ENCODE results near the gene TMC8. TPM values are rescaled to one million over a fixed set of nuclear protein-coding genes. Genes with fewer than 3 reads are reported as not detected.
A peak's percentile ranks its signal among the peaks of the same experiment; 100 is the strongest.

TMC8 gene
- total and polyA plus RNA-seq, 2 experiments from 2014 or later, result 1.2 to 1.3 TPM

- Histone ChIP-seq H3K4me3 (peak overlapping the region; percentile 63), H3K27ac (ENCODE audit: low read depth) (no peak overlapping the region), H3K27me3 (ENCODE audit: insufficient read depth) (peaks cover 22% of the 10 kb centered on the region), H3K4me1 (ENCODE audit: insufficient read depth) (peaks cover 25% of the 10 kb centered on the region), H3K36me3 (ENCODE audit: insufficient read depth) (no peaks in the 10 kb centered on the region), H3F3A (replicated peaks; ENCODE audit: low read depth) (peaks cover 10% of the 10 kb centered on the region; the same call in 1 of the 2 replicates), H3K79me2 (replicated peaks; ENCODE audit: insufficient read depth) (0 out of 2 replicates have a peak, but pooled peaks cover 1% of the 10 kb centered on the region), H2AFZ (peak overlapping the region; percentile 10; the same call in 1 of the 2 replicates), H4K20me1 (replicated peaks; ENCODE audit: insufficient read depth) (no peaks in the 10 kb centered on the region), H3K9me2 (ENCODE audit: insufficient read depth) (no peaks in the 10 kb centered on the region), H3K4me2 (peak overlapping the region; percentile 81)
- no peak for TF ChIP-seq ETS1 (IDR thresholded peaks at IDR 0.05)
- TF ChIP-seq POLR2AphosphoS5 (IDR thresholded peaks at IDR 0.05; ENCODE audit: low read depth), result peak; percentile 52
- peaks cover 18% of the 10 kb centered on the region for H3K4me1 Mint-ChIP-seq
- ATAC-seq (peak; percentile 16), DNase-seq (ENCODE audit: low spot score) (peak; percentile 77)
- H3K27me3 Mint-ChIP-seq (ENCODE audit: insufficient read depth, low read depth, poor library complexity), result peaks cover 35% of the 10 kb centered on the region
- H3K36me3 Mint-ChIP-seq (ENCODE audit: low read depth), result peaks cover under 1% of the 10 kb centered on the region; the same call in 1 of the 3 replicates
- peak overlapping the region; percentile 59; the same call in 2 of the 3 replicates for H3K4me3 Mint-ChIP-seq
- H3K9me3 Mint-ChIP-seq, result no peaks in the 10 kb centered on the region
- no peak overlapping the region for H3K27ac Mint-ChIP-seq
Measured at GRCh38 chr17:78132084-78132676, 1.6 kb downstream of the TMC8 start.

- peak overlapping the region; percentile 81; the same call in 1 of the 2 replicates for H3K4me2 ChIP-seq
- H3F3A ChIP-seq (replicated peaks; ENCODE audit: low read depth), result peaks cover 14% of the 10 kb centered on the region; the same call in 1 of the 2 replicates
- peak overlapping the region; percentile 41; the same call in 2 of the 3 replicates for H3K4me3 Mint-ChIP-seq
- H3K79me2 ChIP-seq (replicated peaks; ENCODE audit: insufficient read depth), result no peaks in the 10 kb centered on the region
- H3K9me3 Mint-ChIP-seq, result no peaks in the 10 kb centered on the region
- DNase-seq (ENCODE audit: low spot score) (no peak), ATAC-seq (no peak)
- H3K36me3 Mint-ChIP-seq (ENCODE audit: low read depth), result no peaks in the 10 kb centered on the region
- H3K4me3 ChIP-seq, result no peak overlapping the region; the same call in 1 of the 2 replicates
- no peak overlapping the region for H3K27ac ChIP-seq (ENCODE audit: low read depth)
- H3K27ac Mint-ChIP-seq, result no peak overlapping the region
- peaks cover 22% of the 10 kb centered on the region for H3K27me3 ChIP-seq (ENCODE audit: insufficient read depth)
- H4K20me1 ChIP-seq (replicated peaks; ENCODE audit: insufficient read depth), result no peaks in the 10 kb centered on the region
- peaks cover 16% of the 10 kb centered on the region for H3K4me1 Mint-ChIP-seq
- H3K4me1 ChIP-seq (ENCODE audit: insufficient read depth), result peaks cover 25% of the 10 kb centered on the region
- H3K36me3 ChIP-seq (ENCODE audit: insufficient read depth), result no peaks in the 10 kb centered on the region
- peak overlapping the region; percentile 10; the same call in 1 of the 2 replicates for H2AFZ ChIP-seq
- peaks cover 35% of the 10 kb centered on the region for H3K27me3 Mint-ChIP-seq (ENCODE audit: insufficient read depth, low read depth, poor library complexity)
- no peaks in the 10 kb centered on the region for H3K9me2 ChIP-seq (ENCODE audit: insufficient read depth)
- TF ChIP-seq ETS1 (IDR thresholded peaks at IDR 0.05), result no peak
- no peak for TF ChIP-seq REST (IDR thresholded peaks at IDR 0.05; ENCODE audit: unreplicated experiment)
- no peak for TF ChIP-seq CREB1 (CRISPR knock-in tag; IDR thresholded peaks at IDR 0.05; ENCODE audit: low read depth)
- no peak for TF ChIP-seq ZNF331 (CRISPR knock-in tag; IDR thresholded peaks at IDR 0.05; ENCODE audit: low read depth)
- TF ChIP-seq NANOG (IDR thresholded peaks at IDR 0.05; ENCODE audit: borderline replicate concordance), result no peak
- no peak for TF ChIP-seq ZNF114 (CRISPR knock-in tag; IDR thresholded peaks at IDR 0.05)
- no peak for TF ChIP-seq CTCF (conservative IDR thresholded peaks at IDR 0.05; ENCODE audit: low read depth in 2 of 2)
- TF ChIP-seq STAT1 (IDR thresholded peaks at IDR 0.05; ENCODE audit: unreplicated experiment), result no peak
- no peak for TF ChIP-seq EZH2phosphoT487 (IDR thresholded peaks at IDR 0.05; ENCODE audit: unreplicated experiment)
- no peak for TF ChIP-seq JUNB (IDR thresholded peaks at IDR 0.05; ENCODE audit: unreplicated experiment)
Measured at GRCh38 chr17:78132767-78133178, 2.2 kb downstream of the TMC8 start.

Data from GM23338 (cell line).